ENCODE results near the gene PSAPL1.

- TF ChIP-seq EZH2 (IDR thresholded peaks at IDR 0.05; ENCODE audit: borderline replicate concordance, low read depth, low read length, severe bottlenecking) (no peak), CTCF (IDR thresholded peaks at IDR 0.05; ENCODE audit: borderline replicate concordance, extremely low read depth, low read length, poor library complexity, severe bottlenecking) (no peak)
These were observed 38.4 kb downstream of the PSAPL1 start for GRCh38 chr4:7396186-7396910.
